ENCODE data around the gene ABCB4. TPM values are rescaled to one million over a fixed set of nuclear protein-coding genes. Genes with fewer than 3 reads are reported as not detected.

The ABCB4 gene
- total RNA-seq, 1 experiment from 2014 or later, result 0.67 TPM

DNA sequence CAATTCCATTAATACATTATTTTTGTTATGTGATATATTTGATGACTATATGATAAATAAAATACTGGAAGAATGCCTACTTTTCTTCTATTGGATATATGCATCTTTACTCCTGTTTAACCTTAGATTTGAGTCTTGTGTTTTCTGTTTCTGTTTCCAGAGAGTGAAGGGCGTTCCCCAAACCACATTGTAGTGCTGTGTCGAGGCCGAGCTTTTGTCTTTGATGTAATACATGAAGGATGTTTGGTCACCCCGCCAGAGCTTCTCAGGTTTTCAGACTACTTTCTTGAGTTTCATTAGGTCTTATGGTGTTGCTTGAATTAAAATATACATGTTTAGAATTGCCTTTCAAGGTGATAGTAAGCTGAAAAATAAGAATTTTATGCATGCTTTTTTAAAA lies 106.3 kb downstream of the ABCB4 start:
- Histone ChIP-seq H3K4me2 (ENCODE audit: low read depth, low read length, poor library complexity, severe bottlenecking) (no peak overlapping the region), H3K9me2 (replicated peaks; ENCODE audit: insufficient read depth, low read length) (no peaks in the 10 kb centered on the region), H3K9ac (ENCODE audit: low read length) (no peak overlapping the region), H3K4me3 (ENCODE audit: low read length) (no peak overlapping the region), H3K27me3 (ENCODE audit: low read length) (no peaks in the 10 kb centered on the region), H3K79me2 (ENCODE audit: low read length) (no peaks in the 10 kb centered on the region), H3K4me1 (ENCODE audit: low read length) (peaks cover 3% of the 10 kb centered on the region), H2AFZ (ENCODE audit: low read length) (no peak overlapping the region), H3K9me3 (ENCODE audit: low read length) (no peaks in the 10 kb centered on the region), H3K27ac (ENCODE audit: low read length) (no peak overlapping the region), H3K36me3 (ENCODE audit: insufficient read depth, low read length) (peaks cover 44% of the 10 kb centered on the region; the same call in 1 of the 2 replicates), H4K20me1 (ENCODE audit: insufficient read depth, low read depth, low read length) (no peaks in the 10 kb centered on the region)
- no peak for DNase-seq

DNA sequence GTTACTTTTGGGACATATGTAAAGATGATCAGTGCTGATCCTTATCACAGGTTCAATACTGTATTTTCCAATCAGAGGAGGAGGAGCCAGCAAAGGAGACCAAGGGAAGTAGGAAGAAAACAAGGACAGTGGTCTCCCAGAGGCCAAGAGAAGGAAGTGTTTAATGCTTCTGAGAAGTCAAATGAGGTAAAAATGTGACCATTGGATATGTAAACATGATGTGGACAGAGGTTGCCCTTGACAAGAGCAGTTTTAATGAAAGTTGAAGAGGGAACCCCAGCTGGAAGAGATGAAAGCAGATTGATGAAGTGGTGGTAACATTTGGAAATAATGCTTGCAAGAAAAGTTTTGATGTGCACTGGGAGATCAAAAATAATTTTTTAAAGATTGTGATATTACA lies 111.2 kb downstream of the ABCB4 start:
- no peak overlapping the region for H3K4me2 ChIP-seq (ENCODE audit: low read depth, low read length, poor library complexity, severe bottlenecking)

DNA sequence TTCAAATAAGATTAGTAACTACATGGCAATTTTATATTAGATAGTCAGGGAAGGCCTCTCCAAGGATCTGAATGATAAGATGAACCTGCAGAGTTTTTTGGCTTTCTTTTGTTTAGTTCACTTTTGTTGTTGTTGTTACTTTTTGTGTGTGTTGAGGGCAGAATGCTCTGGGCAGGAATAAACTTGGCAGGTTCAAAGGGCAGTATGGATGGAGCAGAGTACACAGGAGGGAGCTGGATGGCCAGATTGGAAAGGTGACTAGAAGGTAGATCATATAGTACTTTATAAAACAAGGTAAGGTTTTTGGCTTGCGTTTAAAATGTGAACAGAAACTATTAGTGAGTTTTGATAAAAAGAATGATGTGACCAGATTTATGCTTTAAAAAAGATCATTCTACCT lies 112.1 kb downstream of the ABCB4 start:
- Histone ChIP-seq H3K27ac (ENCODE audit: low read length) (no peak overlapping the region), H3K9ac (ENCODE audit: low read length) (no peak overlapping the region), H4K20me1 (ENCODE audit: insufficient read depth, low read depth, low read length) (no peaks in the 10 kb centered on the region), H3K36me3 (ENCODE audit: insufficient read depth, low read length) (peaks cover 32% of the 10 kb centered on the region; the same call in 1 of the 2 replicates), H3K4me2 (ENCODE audit: low read depth, low read length, poor library complexity, severe bottlenecking) (no peak overlapping the region), H3K9me2 (replicated peaks; ENCODE audit: insufficient read depth, low read length) (no peaks in the 10 kb centered on the region), H3K4me3 (ENCODE audit: low read length) (no peak overlapping the region), H3K27me3 (ENCODE audit: low read length) (no peaks in the 10 kb centered on the region), H3K4me1 (ENCODE audit: low read length) (no peaks in the 10 kb centered on the region), H3K9me3 (ENCODE audit: low read length) (no peaks in the 10 kb centered on the region), H3K79me2 (ENCODE audit: low read length) (0 out of 2 replicates have a peak, but pooled peaks cover 2% of the 10 kb centered on the region), H2AFZ (ENCODE audit: low read length) (no peak overlapping the region)
- DNase-seq, result no peak

More for the DNA sequence above, 111.2 kb downstream of the ABCB4 start:
- Histone ChIP-seq H3K36me3 (ENCODE audit: insufficient read depth, low read length) (peaks cover 31% of the 10 kb centered on the region; the same call in 1 of the 2 replicates), H3K4me3 (ENCODE audit: low read length) (no peak overlapping the region), H3K9ac (ENCODE audit: low read length) (no peak overlapping the region), H3K9me3 (ENCODE audit: low read length) (no peaks in the 10 kb centered on the region), H2AFZ (ENCODE audit: low read length) (no peak overlapping the region), H3K9me2 (replicated peaks; ENCODE audit: insufficient read depth, low read length) (no peaks in the 10 kb centered on the region), H3K27me3 (ENCODE audit: low read length) (no peaks in the 10 kb centered on the region), H3K79me2 (ENCODE audit: low read length) (0 out of 2 replicates have a peak, but pooled peaks cover 2% of the 10 kb centered on the region), H4K20me1 (ENCODE audit: insufficient read depth, low read depth, low read length) (no peaks in the 10 kb centered on the region), H3K27ac (ENCODE audit: low read length) (no peak overlapping the region), H3K4me1 (ENCODE audit: low read length) (no peaks in the 10 kb centered on the region)
- DNase-seq, result no peak

DNA sequence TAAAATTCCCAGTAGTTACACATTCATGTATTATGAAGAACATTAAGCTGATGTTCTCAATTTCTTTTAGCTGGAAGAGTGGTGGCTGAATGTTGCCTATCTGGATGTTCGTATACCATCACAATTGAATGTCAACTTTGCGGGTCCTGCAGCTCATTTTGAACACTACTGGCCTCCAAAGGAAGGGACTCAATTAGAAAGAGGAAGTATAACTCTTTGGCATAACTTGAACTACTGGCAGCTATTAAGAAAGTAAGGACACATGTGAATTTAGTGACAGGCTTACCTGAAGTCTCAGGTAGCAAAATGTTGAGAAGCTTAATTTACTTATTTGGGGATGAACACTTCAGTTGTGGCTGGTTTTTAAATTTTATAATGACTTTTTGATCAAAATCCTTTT lies 114.2 kb downstream of the ABCB4 start:
- no peaks in the 10 kb centered on the region for H3K9me3 ChIP-seq (ENCODE audit: low read length)
- no peaks in the 10 kb centered on the region for H3K27me3 ChIP-seq (ENCODE audit: low read length)
- H2AFZ ChIP-seq (ENCODE audit: low read length), result no peak overlapping the region
- no peak for DNase-seq
- H3K4me1 ChIP-seq (ENCODE audit: low read length), result no peaks in the 10 kb centered on the region
- H3K9me2 ChIP-seq (replicated peaks; ENCODE audit: insufficient read depth, low read length), result no peaks in the 10 kb centered on the region
- H4K20me1 ChIP-seq (ENCODE audit: insufficient read depth, low read depth, low read length), result no peaks in the 10 kb centered on the region
- H3K79me2 ChIP-seq (ENCODE audit: low read length), result 0 out of 2 replicates have a peak, but pooled peaks cover 2% of the 10 kb centered on the region
- H3K4me2 ChIP-seq (ENCODE audit: low read depth, low read length, poor library complexity, severe bottlenecking), result no peak overlapping the region
- no peak overlapping the region for H3K9ac ChIP-seq (ENCODE audit: low read length)
- no peak overlapping the region for H3K27ac ChIP-seq (ENCODE audit: low read length)
- H3K36me3 ChIP-seq (ENCODE audit: insufficient read depth, low read length), result peaks cover 30% of the 10 kb centered on the region
- no peak overlapping the region for H3K4me3 ChIP-seq (ENCODE audit: low read length)

DNA sequence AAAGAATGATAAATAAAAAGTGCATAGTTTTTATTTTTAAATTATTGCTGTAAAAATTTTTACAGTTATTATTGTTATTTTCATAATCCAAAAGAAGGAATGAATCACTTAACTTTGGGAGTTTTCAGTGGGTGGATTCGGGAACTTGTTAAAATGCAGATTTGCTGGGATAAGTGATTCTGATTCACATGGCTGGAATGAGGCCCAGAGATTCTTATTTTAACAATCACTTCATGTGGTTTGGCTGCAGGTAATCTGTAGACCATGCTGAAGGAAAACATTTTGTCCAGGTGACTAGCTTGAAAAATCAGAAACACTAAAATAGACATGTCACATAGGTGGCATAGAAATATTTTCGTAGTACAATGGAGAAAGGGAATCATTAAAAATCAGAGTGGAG lies 116.1 kb downstream of the ABCB4 start:
- Histone ChIP-seq H3K9me3 (ENCODE audit: low read length) (peaks cover 2% of the 10 kb centered on the region), H3K27me3 (ENCODE audit: low read length) (no peaks in the 10 kb centered on the region), H3K4me3 (ENCODE audit: low read length) (no peak overlapping the region), H4K20me1 (ENCODE audit: insufficient read depth, low read depth, low read length) (no peaks in the 10 kb centered on the region), H3K4me1 (ENCODE audit: low read length) (no peaks in the 10 kb centered on the region), H3K79me2 (ENCODE audit: low read length) (0 out of 2 replicates have a peak, but pooled peaks cover 5% of the 10 kb centered on the region), H3K9me2 (replicated peaks; ENCODE audit: insufficient read depth, low read length) (no peaks in the 10 kb centered on the region), H3K4me2 (ENCODE audit: low read depth, low read length, poor library complexity, severe bottlenecking) (no peak overlapping the region), H3K36me3 (ENCODE audit: insufficient read depth, low read length) (peaks cover 49% of the 10 kb centered on the region), H2AFZ (ENCODE audit: low read length) (no peak overlapping the region), H3K27ac (ENCODE audit: low read length) (no peak overlapping the region), H3K9ac (ENCODE audit: low read length) (no peak overlapping the region)
- no peak for DNase-seq

DNA sequence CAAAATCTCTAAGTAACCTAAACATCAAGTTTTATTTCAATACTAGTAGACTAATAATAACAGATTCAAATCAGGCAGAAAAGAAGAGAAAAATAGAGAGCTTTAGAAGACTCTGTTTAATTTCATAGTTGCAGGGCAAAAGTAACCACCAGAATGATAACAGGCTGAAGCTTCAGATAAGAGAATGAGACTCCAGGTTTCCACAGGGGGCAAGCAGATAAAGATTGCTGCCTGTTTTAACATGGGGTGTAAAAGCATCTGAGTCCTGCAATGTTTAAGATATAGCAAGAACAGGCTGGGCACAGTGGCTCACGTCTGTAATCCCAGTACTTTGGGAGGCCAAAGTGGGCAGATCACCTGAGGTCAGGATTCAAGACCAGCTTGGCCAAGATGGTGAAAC lies 119.0 kb downstream of the ABCB4 start:
- no peaks in the 10 kb centered on the region for H4K20me1 ChIP-seq (ENCODE audit: insufficient read depth, low read depth, low read length)
- H3K9me3 ChIP-seq (ENCODE audit: low read length), result peaks cover 21% of the 10 kb centered on the region
- no peak overlapping the region for H3K4me2 ChIP-seq (ENCODE audit: low read depth, low read length, poor library complexity, severe bottlenecking)
- H3K27me3 ChIP-seq (ENCODE audit: low read length), result no peaks in the 10 kb centered on the region
- no peak overlapping the region for H3K9ac ChIP-seq (ENCODE audit: low read length)
- peaks cover 64% of the 10 kb centered on the region for H3K36me3 ChIP-seq (ENCODE audit: insufficient read depth, low read length)
- H3K79me2 ChIP-seq (ENCODE audit: low read length), result 0 out of 2 replicates have a peak, but pooled peaks cover 3% of the 10 kb centered on the region
- no peak overlapping the region for H2AFZ ChIP-seq (ENCODE audit: low read length)
- H3K27ac ChIP-seq (ENCODE audit: low read length), result no peak overlapping the region
- no peak overlapping the region for H3K4me3 ChIP-seq (ENCODE audit: low read length)
- no peaks in the 10 kb centered on the region for H3K4me1 ChIP-seq (ENCODE audit: low read length)
- no peaks in the 10 kb centered on the region for H3K9me2 ChIP-seq (replicated peaks; ENCODE audit: insufficient read depth, low read length)
- DNase-seq, result peak; percentile 27

DNA sequence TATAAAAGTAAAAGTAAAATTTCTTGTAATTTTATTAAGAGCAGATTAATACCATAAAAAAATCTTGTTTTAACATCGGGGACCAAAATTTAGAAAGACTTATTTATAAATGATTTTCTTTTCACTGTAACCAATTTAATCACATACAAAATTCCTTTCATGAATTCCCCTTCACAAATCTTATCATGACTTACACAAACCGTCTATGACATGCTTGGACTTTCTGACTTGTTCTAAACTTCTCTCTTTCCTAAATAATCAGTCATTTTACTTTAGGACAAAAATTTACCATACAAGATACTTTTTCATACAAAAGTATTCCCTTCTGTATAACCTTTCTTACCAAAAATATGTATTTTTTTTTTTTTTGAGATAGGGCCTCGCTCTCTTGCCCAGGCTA lies 120.7 kb downstream of the ABCB4 start:
- no peak overlapping the region for H3K4me3 ChIP-seq (ENCODE audit: low read length)
- no peaks in the 10 kb centered on the region for H3K9me2 ChIP-seq (replicated peaks; ENCODE audit: insufficient read depth, low read length)
- H3K9me3 ChIP-seq (ENCODE audit: low read length), result peaks cover 21% of the 10 kb centered on the region
- H3K27me3 ChIP-seq (ENCODE audit: low read length), result no peaks in the 10 kb centered on the region
- no peak overlapping the region for H3K27ac ChIP-seq (ENCODE audit: low read length)
- H3K36me3 ChIP-seq (ENCODE audit: insufficient read depth, low read length), result peaks cover 77% of the 10 kb centered on the region
- H3K79me2 ChIP-seq (ENCODE audit: low read length), result peaks cover 5% of the 10 kb centered on the region; the same call in 1 of the 2 replicates
- no peak overlapping the region for H2AFZ ChIP-seq (ENCODE audit: low read length)
- DNase-seq, result peak; percentile 73
- no peak overlapping the region for H3K4me2 ChIP-seq (ENCODE audit: low read depth, low read length, poor library complexity, severe bottlenecking)
- H4K20me1 ChIP-seq (ENCODE audit: insufficient read depth, low read depth, low read length), result no peaks in the 10 kb centered on the region
- H3K4me1 ChIP-seq (ENCODE audit: low read length), result no peaks in the 10 kb centered on the region
- H3K9ac ChIP-seq (ENCODE audit: low read length), result no peak overlapping the region
